ENCODE data around the gene MYH10. TPM values are rescaled to one million over a fixed set of nuclear protein-coding genes. Genes with fewer than 3 reads are reported as not detected.

The MYH10 gene
- total RNA-seq, 1 experiment from 2014 or later = 251 TPM

- Histone ChIP-seq H3K4me1 (ENCODE audit: insufficient read depth, low read length) (no peaks in the 10 kb centered on the region; the same call in 1 of the 2 replicates), H2BK12ac (ENCODE audit: insufficient read length, low read depth, low read length) (no peak overlapping the region), H2AFZ (ENCODE audit: low read length) (no peak overlapping the region), H4K91ac (ENCODE audit: insufficient read length, low read depth, low read length) (no peak overlapping the region), H3K23ac (ENCODE audit: insufficient read length, low read depth, low read length) (no peak overlapping the region), H3K4me2 (ENCODE audit: insufficient read depth, insufficient read length, low read length) (no peak overlapping the region), H2BK15ac (ENCODE audit: low read depth, low read length) (no peak overlapping the region), H4K8ac (replicated peaks; ENCODE audit: insufficient read length, low read depth, low read length) (no peak overlapping the region), H3K27me3 (ENCODE audit: insufficient read depth, low read length) (no peaks in the 10 kb centered on the region), H2BK20ac (ENCODE audit: low read depth, low read length, poor library complexity, severe bottlenecking) (no peak overlapping the region), H3K9me3 (ENCODE audit: control insufficient read depth, low read depth, low read length) (no peaks in the 10 kb centered on the region), H2BK120ac (ENCODE audit: low read depth, low read length, poor library complexity, severe bottlenecking) (no peak overlapping the region), H3K23me2 (ENCODE audit: insufficient read length, low read depth, low read length, poor library complexity, severe bottlenecking) (no peaks in the 10 kb centered on the region), H4K20me1 (ENCODE audit: control insufficient read depth, insufficient read depth, insufficient read length) (no peaks in the 10 kb centered on the region), H3K18ac (ENCODE audit: insufficient read length, low read depth, low read length) (no peak overlapping the region), H3K56ac (ENCODE audit: insufficient read length, low read depth, low read length) (no peak overlapping the region), H2AK5ac (ENCODE audit: insufficient read length, low read length) (no peak overlapping the region), H4K5ac (ENCODE audit: insufficient read length, low read depth, low read length) (no peak overlapping the region), H3K9ac (ENCODE audit: extremely low read depth, insufficient read length, low read length) (no peak overlapping the region), H3K4ac (ENCODE audit: low read depth, low read length) (no peak overlapping the region), H3K27ac (ENCODE audit: insufficient read length, low read depth, low read length) (no peak overlapping the region), H3T11ph (ENCODE audit: low read length) (no peak overlapping the region), H3K14ac (ENCODE audit: insufficient read depth, low read length) (no peak overlapping the region), H3K79me2 (ENCODE audit: insufficient read depth, low read length) (peaks cover 18% of the 10 kb centered on the region; the same call in 1 of the 2 replicates), H3K79me1 (ENCODE audit: insufficient read depth, low read depth, low read length, poor library complexity, severe bottlenecking) (peaks cover 17% of the 10 kb centered on the region), H2BK5ac (ENCODE audit: insufficient read length, low read length) (no peak overlapping the region)
- Mint-ChIP-seq H3K4me3 (no peak overlapping the region), H3K27ac (no peak overlapping the region; a peak in 1 of 7 replicates), H3K36me3 (ENCODE audit: insufficient read depth in 1 of 3, low read depth in 3 of 3) (peaks cover 0 to 24% (median 20%) of the 10 kb centered on the region in 3 experiments; a peak in 6 of 7 replicates), H3K4me1 (peaks cover 24 to 30% of the 10 kb centered on the region in 2 experiments), H3K9me3 (no peaks in the 10 kb centered on the region), H3K27me3 (ENCODE audit: low read depth) (no peaks in the 10 kb centered on the region)
- no peak for DNase-seq
- TF ChIP-seq CTCF (conservative IDR thresholded peaks at IDR 0.05) = no peak
Observed at GRCh38 chr17:8602679-8603078, 27.8 kb downstream of the MYH10 start.
